Stimulated activated CD4-positive, alpha-beta T cell treated with anti-CD3 and anti-CD28 coated beads, Interleukin-2, amount 100 ng/mL, for 48 hours (primary cell): Measurements from ENCODE around the gene TPBGL.
"Not testable (repeated sequence)": the region's sequence is repeated elsewhere in the genome, so short reads cannot be mapped to it uniquely, and the experiment has no call there.

Experiments used
- DNase-seq, 2 donors: peaks; one replicate each; pipeline ENCODE4 v3.0.0-alpha.2; 2020

TPBGL gene

DNA sequence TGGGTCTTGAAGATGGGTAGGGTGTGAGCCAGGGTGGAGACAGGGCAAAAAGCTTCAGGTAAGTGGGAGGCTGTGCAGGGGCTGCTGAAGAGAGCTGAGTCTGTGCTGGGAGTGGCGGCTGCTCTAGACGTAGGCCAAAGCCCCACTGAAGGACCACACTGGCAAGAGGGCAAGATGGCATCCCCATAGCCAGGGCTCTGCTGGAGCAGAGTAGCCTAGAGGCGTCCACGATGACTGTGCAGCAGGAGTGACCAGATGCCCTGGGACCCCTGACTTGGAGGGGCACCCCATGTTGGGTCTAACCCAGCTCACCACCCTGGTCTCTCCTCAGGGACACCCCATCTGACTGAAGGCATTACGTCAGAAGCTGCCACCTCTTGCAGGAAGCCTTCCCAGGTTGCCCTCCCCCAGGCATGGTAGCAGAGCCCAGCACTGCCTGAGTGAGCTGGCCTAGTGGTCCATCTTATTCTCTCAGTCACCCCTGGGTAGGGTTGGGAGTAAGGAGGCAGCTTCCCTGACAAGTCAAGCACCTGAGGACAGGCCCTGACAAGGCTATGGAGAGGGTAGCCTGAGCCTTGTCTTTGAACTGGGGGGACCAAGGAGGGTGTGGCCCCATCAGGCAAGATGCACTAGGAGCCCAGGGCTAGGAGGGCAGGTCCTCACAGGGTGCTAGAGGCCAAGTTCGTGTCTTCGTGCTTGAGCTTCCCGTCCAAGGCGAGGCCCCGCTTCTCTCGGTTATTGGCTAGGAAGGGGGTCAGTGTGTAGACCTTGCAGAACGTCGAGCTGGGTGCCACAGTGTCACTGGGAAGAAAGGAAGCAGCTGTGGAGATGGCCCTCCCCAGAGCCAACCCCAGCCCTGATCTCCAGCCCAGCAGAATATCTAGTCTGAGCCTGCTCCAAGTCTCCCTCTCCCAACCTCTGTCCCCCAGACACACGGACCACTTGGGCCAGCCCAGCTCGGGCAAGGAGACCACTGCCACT lies 33.1 kb downstream of the TPBGL start:
- DNase-seq, result no peak

- not testable (repeated sequence) for DNase-seq
These were observed 34.1 kb downstream of the TPBGL start for GRCh38 chr11:75274716-75275115.

DNA sequence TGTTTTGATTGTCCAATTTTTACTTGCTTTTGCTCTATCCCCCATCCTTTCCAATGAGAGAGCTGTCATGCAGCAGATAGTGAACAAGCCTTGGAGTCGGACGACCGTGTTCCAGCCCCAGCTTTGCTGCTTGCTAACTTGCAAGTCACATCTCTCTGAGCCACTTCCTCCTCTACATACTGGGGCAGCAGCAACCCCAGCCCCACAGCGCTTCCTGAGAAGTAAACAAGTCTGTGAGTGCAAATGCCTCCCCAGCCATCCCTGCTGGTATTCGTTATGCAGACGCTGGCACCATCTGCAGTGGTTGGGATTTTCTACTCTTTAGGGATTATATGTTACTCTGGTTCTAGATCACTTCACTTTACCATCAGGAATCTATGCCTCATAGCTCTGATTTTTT lies 35.0 kb downstream of the TPBGL start:
- peak; percentile 15 to 47 for DNase-seq

GRCh38 chr11:75276186-75276585 lies 35.6 kb downstream of the TPBGL start:
- no peak for DNase-seq

DNA sequence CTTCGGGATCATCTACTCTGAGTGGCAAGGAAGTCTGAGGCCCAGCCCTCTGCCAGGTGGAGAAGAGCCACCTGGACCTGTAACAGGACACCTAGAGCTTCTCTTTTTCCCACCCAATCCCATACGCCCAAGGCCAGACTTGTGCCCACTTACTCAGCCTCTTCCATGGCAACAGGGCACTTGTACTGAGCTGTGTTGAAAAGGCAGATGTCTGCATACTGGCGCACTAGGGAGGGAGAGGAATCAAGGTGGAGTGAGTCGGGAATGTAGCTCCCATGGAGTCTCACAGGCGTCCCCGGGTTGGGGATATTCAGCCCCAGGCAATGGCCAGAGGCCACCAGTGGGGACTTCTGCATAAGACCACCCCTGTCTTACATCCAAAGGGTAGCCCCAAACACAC lies 36.1 kb downstream of the TPBGL start:
- no peak for DNase-seq

- no peak for DNase-seq
These were observed 36.7 kb downstream of the TPBGL start for GRCh38 chr11:75277211-75277805.

DNA sequence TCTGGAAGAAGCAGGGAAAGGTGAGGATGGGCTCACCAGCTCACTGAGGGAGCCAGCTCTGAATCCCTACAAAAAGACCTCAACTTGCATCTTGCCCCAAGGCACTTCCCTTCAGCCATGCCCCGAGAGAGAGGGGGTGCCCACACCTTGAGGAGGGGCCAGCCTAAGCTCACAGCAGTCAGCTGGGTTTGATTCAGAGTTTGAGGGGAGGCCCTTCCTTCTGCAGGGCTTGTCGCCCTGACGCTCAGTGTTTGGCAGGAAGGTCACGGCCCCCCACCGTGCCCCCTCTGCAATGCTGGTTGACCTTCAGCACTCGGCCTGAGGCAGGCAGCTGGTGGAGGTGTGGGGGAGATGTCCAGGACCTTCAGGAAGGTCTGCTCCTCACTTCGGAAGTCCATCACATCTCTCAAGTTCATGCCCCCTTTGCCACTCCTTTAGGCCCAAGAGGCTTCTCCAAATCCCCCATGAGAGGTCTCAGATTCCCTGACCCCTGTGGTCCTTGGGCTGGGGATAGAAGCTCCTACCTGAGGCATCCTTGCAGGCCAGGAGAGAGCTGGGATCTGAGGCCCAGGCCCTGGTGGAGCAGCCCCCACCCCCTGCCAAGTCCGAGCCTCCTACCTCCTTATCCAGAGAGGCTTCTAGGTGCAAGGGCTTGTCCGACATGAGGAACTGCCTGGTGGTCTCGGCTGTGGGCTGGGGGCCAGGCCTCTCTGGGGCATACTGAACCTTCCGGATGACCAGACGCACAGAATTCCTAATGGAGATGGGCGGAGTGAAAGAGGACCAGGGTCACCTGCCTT lies 37.6 kb downstream of the TPBGL start:
- DNase-seq, result no peak

DNA sequence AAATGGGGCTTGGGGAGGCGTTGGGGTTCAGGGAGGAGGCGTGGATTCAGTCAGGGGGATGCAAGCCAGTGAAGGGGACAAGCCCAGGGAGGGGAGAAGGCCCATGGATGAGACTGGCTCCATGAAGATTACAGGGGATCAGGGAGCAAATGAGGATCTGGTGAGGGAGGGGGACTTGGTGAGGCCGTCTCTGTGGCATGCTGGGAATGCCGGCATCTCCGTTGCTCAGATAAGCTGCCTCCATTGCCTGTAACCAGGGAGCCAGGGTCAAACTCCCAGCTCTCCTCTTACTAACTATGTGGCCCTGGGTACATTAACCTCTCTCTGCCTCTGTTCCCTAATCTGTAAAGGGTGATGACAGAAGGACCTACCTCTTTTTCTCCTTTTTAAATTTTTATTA lies 38.7 kb downstream of the TPBGL start:
- DNase-seq, result no peak

DNA sequence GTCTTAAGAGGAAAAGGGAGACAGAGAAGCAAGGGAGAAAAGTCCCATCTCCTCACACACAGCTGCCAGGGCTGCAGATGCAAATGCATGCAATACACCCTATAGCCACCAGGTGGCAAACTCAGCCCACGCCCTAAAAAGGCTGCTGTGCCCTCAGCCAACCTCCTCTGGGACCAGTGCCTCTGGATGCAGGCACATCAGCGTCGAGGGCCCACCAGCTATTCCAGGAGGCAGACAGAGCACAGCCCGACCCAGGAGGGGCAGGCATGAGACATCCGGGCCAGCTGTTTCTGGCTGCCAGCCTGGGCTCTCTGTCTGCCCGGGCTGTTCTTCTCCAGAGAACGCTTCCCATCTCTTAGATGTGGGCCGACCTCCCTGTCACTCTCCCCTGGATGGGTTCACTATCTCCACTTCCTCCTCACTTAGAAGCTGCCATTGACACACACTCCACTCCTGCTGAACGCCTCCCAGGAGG lies 39.7 kb downstream of the TPBGL start:
- DNase-seq, result peak; percentile 78 to 82

- DNase-seq, result no peak
These were observed 40.3 kb downstream of the TPBGL start for GRCh38 chr11:75280770-75281468.

DNA sequence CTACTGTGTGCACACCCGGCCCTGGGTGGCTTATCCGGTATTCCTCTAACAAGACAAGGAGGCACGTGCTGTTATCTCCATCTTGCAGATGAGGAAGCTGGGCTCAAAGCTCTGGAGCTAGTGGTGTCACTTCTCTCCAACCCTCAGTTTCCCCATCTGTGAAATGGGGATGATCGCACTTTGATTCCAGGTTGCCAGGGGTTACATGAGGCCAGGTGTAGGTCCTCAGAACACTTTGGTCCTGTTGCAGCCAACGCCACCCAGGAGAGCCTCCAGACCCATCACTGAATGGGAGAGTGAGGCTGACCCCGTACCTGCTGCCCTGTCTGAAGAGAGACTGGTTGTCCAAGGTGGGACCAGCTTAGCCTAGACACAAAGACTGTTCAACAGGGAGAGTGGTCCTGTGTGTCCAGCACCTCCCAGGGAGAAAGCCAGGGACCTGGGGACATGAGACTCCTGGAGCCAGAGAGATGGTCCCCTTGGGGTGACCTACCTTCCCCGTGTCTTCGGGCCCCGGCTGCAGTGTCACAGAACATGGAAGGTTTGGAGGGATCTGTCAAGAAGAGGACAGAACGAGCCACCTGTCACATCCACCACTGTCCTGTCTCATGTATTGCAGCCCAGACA lies 41.0 kb downstream of the TPBGL start:
- DNase-seq, result no peak

GRCh38 chr11:75283391-75283931 lies 42.9 kb downstream of the TPBGL start:
- no peak for DNase-seq

DNA sequence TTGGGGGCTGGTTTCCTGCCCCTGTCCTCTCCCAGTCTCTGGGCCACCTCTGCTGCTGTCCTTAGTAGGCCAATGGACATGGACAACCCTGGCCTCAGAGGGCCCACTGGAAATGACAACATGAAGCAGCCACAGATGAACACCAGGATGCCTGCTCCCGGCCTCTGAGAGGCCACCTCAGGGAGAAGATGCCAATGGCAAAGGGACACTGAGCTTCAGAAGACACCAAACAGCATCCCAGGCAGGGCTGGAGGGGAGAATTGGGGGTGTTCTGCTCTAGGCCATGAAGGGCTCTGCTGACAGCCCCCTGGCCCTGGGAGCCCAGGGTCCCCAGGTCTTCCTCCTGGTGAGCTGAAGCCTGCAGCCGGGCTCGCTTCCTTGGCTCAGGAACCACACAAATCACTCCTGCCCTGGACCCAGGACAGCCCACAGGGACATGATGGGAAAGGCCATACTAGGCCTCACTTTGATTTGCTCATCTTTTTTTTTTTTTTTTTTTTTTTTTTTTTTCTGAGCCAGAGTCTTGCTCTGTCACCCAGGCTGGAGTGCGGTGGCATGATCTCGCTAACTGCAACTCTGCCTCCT lies 45.3 kb downstream of the TPBGL start:
- DNase-seq, result no peak

- no peak for DNase-seq
These were observed 46.4 kb downstream of the TPBGL start for GRCh38 chr11:75286826-75287465.

DNA sequence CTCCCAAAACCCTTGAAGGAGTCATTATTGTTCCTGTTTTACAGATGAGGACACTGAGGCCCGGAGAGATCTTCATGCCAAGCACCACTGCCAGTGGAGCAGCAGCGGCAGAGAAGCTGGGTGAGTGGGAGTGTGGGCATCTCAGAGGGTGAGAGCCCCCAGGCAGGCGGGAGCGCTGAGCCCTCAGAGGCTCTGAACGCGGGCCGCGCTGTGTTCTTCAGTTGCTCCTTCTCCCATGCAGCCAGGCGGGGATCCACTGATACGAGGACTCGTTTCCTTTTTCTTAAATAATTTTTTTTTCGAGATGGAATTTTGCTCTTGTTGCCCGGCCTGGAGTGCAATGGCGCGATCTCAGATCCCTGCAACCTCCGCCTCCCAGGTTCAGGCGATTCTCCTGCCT lies 47.0 kb downstream of the TPBGL start:
- no peak for DNase-seq

DNA sequence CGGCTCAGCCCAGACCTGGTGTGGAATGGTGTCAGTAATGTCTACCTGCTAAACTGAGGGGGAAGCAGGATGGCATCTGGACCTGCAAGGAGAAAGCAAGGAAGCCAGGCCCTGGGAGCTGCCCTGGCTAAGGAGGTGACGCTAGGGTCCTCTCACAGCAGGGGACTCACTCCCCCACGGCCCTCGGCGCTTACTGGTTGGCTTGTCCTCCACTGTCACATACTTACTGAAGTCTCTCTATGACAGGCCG lies 48.9 kb downstream of the TPBGL start:
- DNase-seq, result no peak

DNA sequence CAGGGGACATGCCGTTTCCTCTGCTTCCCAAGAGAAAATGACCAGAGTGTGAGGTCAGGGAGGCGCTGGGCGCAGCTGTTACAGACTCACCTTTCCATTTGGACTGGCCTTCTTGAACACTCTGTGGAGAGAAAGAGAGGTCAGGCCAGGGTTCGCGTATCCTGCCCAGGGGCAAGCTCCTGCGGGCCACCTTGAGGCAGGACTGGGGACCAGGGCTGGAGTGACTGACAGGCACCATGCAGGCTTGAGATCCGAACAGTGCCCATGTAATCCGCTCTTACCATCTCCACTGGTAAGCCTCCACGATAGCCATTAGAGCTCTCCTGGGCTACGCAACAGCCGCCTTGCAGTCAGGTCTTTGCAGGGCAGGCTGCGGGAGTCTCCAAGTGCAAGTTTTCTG lies 49.3 kb downstream of the TPBGL start:
- no peak for DNase-seq

- no peak for DNase-seq
These were observed 51.2 kb downstream of the TPBGL start for GRCh38 chr11:75291741-75292140.

GRCh38 chr11:75292943-75293342 lies 52.4 kb downstream of the TPBGL start:
- DNase-seq, result no peak
